ENCODE measurements around the gene UBE2J1. TPM values are rescaled to one million over a fixed set of nuclear protein-coding genes. Genes with fewer than 3 reads are reported as not detected.

Gene UBE2J1
- polyA plus RNA-seq, 1 donor from 2014 or later: 47.2 TPM

DNA sequence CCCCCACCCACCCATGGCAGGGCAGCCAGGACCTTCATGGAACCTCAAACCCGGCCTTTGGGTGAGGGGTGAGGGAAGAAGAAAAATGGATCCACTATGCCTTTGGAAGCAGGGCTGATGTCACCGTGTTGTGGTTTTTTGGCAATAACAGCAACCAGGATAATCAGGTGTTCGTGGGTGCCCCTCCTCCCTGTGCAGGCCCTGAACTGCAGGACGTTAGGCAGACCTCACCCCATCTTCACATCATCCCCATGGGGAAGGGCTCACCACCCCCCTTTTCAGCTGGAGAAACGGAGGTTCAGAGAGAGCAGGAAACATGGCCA, 41.0 kb downstream of the UBE2J1 start:
- Histone ChIP-seq H3K9me2 (ENCODE audit: insufficient read depth, low read length) (no peaks in the 10 kb centered on the region), H3F3A (ENCODE audit: insufficient read depth, low read length, poor library complexity, severe bottlenecking) (no peaks in the 10 kb centered on the region), H3K4me2 (ENCODE audit: low read length) (no peak overlapping the region), H3K27me3 (ENCODE audit: insufficient read depth, low read depth, low read length) (no peaks in the 10 kb centered on the region), H3K36me3 (ENCODE audit: insufficient read depth, low read length) (no peaks in the 10 kb centered on the region), H3K9me3 (ENCODE audit: low read length) (no peaks in the 10 kb centered on the region), H3K9ac (ENCODE audit: low read length) (no peak overlapping the region), H3K4me3 (ENCODE audit: low read length) (no peak overlapping the region), H3K79me2 (replicated peaks; ENCODE audit: insufficient read depth, low read length) (no peaks in the 10 kb centered on the region), H3K27ac (ENCODE audit: low read length) (no peak overlapping the region), H2AFZ (ENCODE audit: low read depth, low read length) (no peak overlapping the region), H4K20me1 (ENCODE audit: insufficient read depth) (no peaks in the 10 kb centered on the region)
- TF ChIP-seq TAF1 (IDR thresholded peaks at IDR 0.05; ENCODE audit: low read depth) (no peak), MXI1 (conservative IDR thresholded peaks at IDR 0.05; ENCODE audit: poor library complexity, severe bottlenecking) (no peak), POLR2AphosphoS5 (IDR thresholded peaks at IDR 0.05) (no peak), CTCF (IDR thresholded peaks at IDR 0.05; ENCODE audit: poor library complexity, severe bottlenecking) (no peak), SMC3 (conservative IDR thresholded peaks at IDR 0.05; ENCODE audit: poor library complexity) (no peak), EP300 (conservative IDR thresholded peaks at IDR 0.05; ENCODE audit: poor library complexity, severe bottlenecking) (no peak), RAD21 (conservative IDR thresholded peaks at IDR 0.05) (no peak), EZH2 (IDR thresholded peaks at IDR 0.05; ENCODE audit: borderline replicate concordance, insufficient read depth, low read length, poor library complexity, severe bottlenecking) (no peak)
- TF ChIP-seq, protein P1, sequence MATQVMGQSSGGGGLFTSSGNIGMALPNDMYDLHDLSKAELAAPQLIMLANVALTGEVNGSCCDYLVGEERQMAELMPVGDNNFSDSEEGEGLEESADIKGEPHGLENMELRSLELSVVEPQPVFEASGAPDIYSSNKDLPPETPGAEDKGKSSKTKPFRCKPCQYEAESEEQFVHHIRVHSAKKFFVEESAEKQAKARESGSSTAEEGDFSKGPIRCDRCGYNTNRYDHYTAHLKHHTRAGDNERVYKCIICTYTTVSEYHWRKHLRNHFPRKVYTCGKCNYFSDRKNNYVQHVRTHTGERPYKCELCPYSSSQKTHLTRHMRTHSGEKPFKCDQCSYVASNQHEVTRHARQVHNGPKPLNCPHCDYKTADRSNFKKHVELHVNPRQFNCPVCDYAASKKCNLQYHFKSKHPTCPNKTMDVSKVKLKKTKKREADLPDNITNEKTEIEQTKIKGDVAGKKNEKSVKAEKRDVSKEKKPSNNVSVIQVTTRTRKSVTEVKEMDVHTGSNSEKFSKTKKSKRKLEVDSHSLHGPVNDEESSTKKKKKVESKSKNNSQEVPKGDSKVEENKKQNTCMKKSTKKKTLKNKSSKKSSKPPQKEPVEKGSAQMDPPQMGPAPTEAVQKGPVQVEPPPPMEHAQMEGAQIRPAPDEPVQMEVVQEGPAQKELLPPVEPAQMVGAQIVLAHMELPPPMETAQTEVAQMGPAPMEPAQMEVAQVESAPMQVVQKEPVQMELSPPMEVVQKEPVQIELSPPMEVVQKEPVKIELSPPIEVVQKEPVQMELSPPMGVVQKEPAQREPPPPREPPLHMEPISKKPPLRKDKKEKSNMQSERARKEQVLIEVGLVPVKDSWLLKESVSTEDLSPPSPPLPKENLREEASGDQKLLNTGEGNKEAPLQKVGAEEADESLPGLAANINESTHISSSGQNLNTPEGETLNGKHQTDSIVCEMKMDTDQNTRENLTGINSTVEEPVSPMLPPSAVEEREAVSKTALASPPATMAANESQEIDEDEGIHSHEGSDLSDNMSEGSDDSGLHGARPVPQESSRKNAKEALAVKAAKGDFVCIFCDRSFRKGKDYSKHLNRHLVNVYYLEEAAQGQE (IDR thresholded peaks at IDR 0.05; ENCODE audit: borderline replicate concordance): no peak

DNA sequence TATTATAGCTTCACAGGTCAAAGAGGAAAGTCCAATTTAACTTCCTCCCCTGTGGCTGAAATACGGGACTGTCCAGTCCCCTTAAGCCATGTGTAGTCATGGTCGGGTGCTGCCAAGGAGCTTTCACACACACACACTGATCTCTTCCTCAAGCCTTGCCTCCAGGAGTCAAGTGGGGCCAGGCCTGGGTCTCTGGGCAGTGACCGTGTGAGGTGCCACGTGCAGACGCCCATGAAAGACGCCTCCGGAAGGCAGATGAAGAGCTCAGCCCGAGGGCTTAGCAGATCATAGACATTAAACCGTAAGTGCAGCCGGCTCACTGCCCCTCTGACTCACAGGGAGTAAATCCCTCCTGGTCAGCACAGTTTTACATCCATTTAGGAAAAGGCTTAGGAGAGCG, 41.6 kb downstream of the UBE2J1 start:
- Histone ChIP-seq H2AFZ (ENCODE audit: low read depth, low read length) (no peak overlapping the region), H4K20me1 (ENCODE audit: insufficient read depth) (no peaks in the 10 kb centered on the region), H3K9me2 (ENCODE audit: insufficient read depth, low read length) (no peaks in the 10 kb centered on the region), H3F3A (ENCODE audit: insufficient read depth, low read length, poor library complexity, severe bottlenecking) (no peaks in the 10 kb centered on the region), H3K9me3 (ENCODE audit: low read length) (no peaks in the 10 kb centered on the region), H3K4me2 (ENCODE audit: low read length) (no peak overlapping the region), H3K79me2 (replicated peaks; ENCODE audit: insufficient read depth, low read length) (no peaks in the 10 kb centered on the region), H3K27ac (ENCODE audit: low read length) (no peak overlapping the region), H3K9ac (ENCODE audit: low read length) (no peak overlapping the region), H3K4me3 (ENCODE audit: low read length) (no peak overlapping the region), H3K36me3 (ENCODE audit: insufficient read depth, low read length) (no peaks in the 10 kb centered on the region), H3K27me3 (ENCODE audit: insufficient read depth, low read depth, low read length) (no peaks in the 10 kb centered on the region)
- TF ChIP-seq RAD21 (conservative IDR thresholded peaks at IDR 0.05): no peak
- no peak for TF ChIP-seq CTCF (IDR thresholded peaks at IDR 0.05; ENCODE audit: poor library complexity, severe bottlenecking)
- no peak for TF ChIP-seq EZH2 (IDR thresholded peaks at IDR 0.05; ENCODE audit: borderline replicate concordance, insufficient read depth, low read length, poor library complexity, severe bottlenecking)
- no peak for TF ChIP-seq POLR2AphosphoS5 (IDR thresholded peaks at IDR 0.05)
- no peak for TF ChIP-seq EP300 (conservative IDR thresholded peaks at IDR 0.05; ENCODE audit: poor library complexity, severe bottlenecking)
- no peak for TF ChIP-seq SMC3 (conservative IDR thresholded peaks at IDR 0.05; ENCODE audit: poor library complexity)
- TF ChIP-seq TAF1 (IDR thresholded peaks at IDR 0.05; ENCODE audit: low read depth): no peak
- TF ChIP-seq, protein P1 (IDR thresholded peaks at IDR 0.05; ENCODE audit: borderline replicate concordance): no peak
- no peak for TF ChIP-seq MXI1 (conservative IDR thresholded peaks at IDR 0.05; ENCODE audit: poor library complexity, severe bottlenecking)
